Ammon's horn (tissue), 1 donor: ENCODE data around the gene JOSD1.

ENCODE experiments used
- DNase-seq: peaks from one replicate; pipeline ENCODE4 v3.0.0-alpha.2; 2016; ENCODE audit warnings: low spot score

The JOSD1 gene

DNA sequence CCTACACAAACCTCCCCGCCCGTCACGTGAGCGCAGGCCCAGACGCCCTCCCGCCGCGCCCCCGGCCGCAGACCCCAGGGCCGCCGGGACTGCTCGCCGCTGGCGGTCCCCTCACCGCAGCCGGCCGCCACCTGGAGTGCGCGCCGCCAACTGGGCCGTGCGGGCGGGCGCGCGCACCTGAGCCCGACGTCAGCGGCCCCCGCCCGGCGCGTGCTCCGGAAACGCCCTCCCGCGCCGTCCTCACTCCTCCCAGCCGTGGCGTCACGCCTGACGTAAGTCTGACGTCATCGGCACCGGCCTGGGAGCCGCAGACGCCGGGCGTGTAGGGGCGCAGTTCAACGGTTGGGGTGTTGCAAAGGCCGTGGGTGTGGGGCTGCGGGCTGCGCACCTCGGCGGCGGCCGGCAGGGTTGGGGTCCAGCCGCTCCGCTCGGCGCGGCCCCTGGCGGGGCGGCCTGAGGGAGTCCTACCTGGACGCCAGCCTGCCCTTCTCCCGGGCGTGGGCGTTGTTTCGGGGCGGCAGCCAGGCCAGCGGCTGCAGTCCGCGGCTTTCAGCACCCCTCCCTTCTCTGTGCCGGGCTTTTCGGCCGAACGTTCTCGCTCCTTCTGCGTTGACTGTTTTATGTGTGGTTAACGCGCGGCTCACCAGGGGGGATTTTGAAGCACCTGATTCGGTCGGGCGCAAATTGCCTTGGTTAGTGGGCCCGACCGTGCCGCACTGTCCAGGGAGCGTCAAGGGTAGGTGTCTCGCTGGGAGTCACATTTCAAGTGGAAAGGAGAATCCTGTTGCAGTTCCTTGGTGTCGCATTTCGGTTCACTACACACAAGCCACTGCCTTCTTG lies at the start of gene JOSD1:
Gene JOSD1 (minus strand): TSS at position 155 of the 840 bp plus-strand sequence. CDS start 956 bp downstream, outside the sequence.
- peak; percentile 97 for DNase-seq

DNA sequence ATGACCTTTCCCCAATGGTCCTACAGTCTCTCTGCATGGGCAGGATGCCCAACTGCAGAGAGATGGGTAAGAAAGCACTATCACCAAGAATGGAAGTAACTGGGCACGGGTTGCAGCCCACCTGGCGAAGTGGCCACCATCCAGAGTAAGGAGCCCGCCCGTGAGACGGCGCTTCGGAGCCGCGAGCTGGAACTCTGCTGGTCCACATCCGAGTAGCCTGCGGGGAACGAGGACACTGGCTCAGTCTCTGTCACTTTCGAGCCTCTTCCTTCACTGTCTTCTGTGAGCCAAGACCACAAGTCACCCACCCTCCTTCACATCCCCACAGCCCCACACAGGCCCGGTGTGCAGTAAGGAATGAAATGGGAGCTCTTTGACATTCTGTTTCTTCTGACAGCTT lies 49.4 kb upstream of the JOSD1 start:
- no peak for DNase-seq

- DNase-seq, result no peak
Measured at GRCh38 chr22:38748487-38749136, 47.9 kb upstream of the JOSD1 start.

- no peak for DNase-seq
Measured at GRCh38 chr22:38745676-38746460, 45.1 kb upstream of the JOSD1 start.

DNA sequence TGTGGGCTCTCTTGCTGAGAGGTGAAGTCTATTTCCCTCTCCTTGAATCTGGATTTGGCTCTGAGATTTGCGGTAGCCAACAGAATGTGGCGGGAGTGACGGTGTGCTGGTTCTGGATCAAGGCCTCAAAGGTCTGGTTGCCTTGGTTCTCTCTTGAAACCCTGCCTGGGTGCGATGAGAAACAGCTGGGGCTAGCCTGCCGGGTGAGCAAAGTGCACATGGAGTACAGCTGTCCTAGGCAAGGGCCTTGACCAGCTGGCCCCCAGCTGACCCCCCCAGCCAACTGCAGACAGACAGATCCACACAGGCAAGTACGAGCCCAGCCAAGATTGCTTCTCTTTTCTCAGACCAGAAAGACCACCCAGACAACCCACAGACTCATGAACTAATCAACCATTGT lies 44.2 kb upstream of the JOSD1 start:
- no peak for DNase-seq

GRCh38 chr22:38742176-38742942 lies 41.6 kb upstream of the JOSD1 start:
- DNase-seq, result no peak

DNA sequence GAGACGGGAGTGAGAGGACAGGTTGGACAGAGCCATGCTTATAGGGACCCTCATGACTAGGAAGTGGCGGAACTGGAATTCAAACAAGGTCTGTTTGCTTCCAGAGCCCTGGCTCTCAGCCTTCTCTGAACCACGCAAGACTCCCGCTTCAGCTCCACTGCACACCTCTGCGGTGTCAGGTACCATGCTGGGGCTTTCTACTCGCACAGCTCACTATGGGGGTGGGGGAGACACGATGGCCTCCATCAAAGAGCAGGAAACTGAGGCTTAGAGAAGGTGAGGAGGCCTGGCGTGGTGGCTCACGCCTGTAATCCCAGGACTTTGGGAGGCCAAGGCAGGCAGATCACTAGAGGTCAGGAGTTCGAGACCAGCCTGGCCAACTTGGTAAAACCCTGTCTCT lies 40.8 kb upstream of the JOSD1 start:
- no peak for DNase-seq

GRCh38 chr22:38741166-38741565 lies 40.4 kb upstream of the JOSD1 start:
- DNase-seq, result no peak

DNA sequence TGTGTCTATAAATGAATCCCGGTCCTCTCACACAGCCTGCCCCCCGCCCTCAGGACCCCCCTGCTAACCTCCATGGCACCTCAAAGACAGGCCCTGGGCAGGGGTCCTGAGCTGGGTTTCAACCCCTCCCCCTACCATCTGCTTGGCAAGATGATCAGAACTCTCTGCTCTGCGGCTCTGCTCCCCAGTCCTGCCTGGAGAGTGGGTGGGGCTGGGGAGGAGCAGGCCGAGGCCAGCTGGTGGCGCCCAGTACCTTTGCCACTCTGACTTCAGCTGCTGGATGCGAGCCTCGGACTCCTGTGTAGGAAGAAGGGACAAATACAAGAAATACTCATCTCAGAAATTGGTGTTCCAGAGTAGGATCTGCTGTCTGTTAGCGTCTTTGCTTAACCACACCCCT lies 40.0 kb upstream of the JOSD1 start:
- no peak for DNase-seq

- DNase-seq, result no peak
Measured at GRCh38 chr22:38740116-38740723, 39.5 kb upstream of the JOSD1 start.

GRCh38 chr22:38739300-38740055 lies 38.7 kb upstream of the JOSD1 start:
- no peak for DNase-seq

GRCh38 chr22:38738475-38739070 lies 37.8 kb upstream of the JOSD1 start:
- DNase-seq, result no peak

DNA sequence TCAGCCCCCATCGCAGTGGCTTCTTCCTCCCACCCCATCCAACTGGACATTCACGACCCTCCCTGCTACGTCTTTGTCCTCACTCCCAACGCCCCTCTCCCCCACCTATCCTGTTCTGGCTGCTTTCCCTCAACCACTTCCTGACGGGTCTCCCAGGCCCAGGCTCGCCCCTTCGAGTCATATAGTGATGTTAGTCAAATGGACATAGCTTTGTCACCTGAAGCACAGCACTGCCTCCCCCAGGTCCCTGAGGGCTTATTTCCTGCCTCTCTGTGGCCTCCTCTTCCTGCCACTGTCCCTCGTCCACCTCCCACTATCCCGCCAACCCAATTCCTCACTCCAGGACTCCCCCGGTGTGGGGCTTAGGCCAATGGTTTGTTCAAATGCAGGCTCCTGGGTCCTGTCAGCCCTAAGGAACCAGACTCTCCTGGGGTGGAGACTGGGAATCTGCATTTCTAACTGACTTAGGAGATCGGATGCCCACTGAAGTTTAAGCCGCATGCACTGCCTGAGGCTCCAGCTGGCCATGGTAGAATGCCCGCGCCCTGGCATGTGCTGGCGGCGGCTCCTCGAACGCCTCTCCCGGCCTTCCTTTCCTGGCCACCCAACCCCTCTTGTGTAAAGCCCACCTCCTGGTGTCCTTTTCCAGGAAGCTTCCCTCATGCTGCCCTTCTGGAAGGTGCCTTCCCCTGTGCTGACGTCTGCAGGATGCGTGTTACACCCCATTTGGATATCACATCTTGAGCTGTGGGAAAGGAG lies 36.7 kb upstream of the JOSD1 start:
- no peak for DNase-seq

- DNase-seq, result no peak
Measured at GRCh38 chr22:38736257-38736570, 35.5 kb upstream of the JOSD1 start.

- peak; percentile 72 for DNase-seq
Measured at GRCh38 chr22:38735465-38736256, 34.9 kb upstream of the JOSD1 start.

- no peak for DNase-seq
Measured at GRCh38 chr22:38735126-38735464, 34.4 kb upstream of the JOSD1 start.

- no peak for DNase-seq
Measured at GRCh38 chr22:38734421-38735100, 33.8 kb upstream of the JOSD1 start.

DNA sequence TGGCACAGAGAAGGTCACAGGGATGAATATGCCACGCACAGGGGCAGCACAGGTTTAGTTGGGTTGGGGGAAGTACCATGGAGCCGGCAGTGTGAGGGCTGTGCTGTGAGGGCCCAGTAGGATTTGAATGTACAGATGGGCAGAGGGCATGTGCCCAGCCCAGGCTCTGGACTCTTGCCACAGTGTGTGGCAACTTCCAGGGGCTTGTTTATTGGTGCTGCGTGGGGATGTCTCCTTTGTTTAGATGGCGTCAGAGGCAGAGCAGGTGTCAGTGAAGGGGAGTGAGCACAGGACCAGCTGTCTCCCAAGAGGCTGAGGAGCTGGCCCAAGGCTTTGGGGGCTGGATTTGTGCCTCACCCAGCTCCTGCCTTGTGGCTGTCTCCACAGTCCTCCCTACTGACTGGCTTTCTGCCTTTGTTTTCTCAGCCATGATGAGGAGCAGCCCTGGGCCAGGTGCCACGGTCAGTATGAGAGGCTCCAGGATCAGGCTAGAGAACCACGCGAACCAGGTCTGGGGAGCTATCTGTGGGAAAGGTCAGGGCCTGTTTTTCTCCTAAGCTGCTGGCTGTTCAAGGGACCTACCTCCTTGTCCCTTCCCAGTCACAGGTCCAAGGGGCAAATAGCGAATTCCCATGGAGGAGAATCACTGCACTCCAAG lies 33.1 kb upstream of the JOSD1 start:
- peak; percentile 96 for DNase-seq
